Measurements from ENCODE around the gene ADCY9.

Gene ADCY9

DNA sequence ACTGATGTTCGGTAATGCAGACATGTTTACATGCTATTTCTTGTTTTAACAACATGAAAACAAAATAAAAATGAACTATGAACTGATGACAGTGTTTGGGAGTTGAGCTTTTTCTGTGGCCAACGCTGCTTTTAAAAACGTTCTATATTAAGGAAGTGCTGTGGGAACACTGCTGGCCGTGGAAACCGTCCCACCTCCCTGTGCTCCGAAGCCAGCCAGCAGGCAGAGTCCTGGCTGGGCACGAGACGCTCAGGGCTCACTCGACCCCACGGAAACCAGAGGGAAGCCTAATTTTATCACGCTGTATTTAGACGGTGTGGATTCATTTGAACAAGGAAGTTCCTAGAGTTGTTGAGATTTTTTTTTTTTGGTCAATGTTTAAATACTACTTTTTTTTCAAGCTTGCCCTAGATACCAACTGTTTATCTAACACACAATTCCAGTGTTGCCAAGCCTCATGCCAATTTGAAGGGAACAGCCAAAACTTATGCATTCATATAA lies 25.8 kb downstream of the ADCY9 start:
- H3K9me3 ChIP-seq (ENCODE audit: severe bottlenecking), result no peaks in the 10 kb centered on the region
- H3K27me3 ChIP-seq (ENCODE audit: insufficient read depth, poor library complexity, severe bottlenecking), result no peaks in the 10 kb centered on the region
- H3K4me1 ChIP-seq (ENCODE audit: insufficient read depth, poor library complexity, severe bottlenecking), result no peaks in the 10 kb centered on the region
- ATAC-seq (ENCODE audit: low read depth), result no peak
- H3K4me3 ChIP-seq (ENCODE audit: severe bottlenecking), result no peak overlapping the region
- H3K27ac ChIP-seq (ENCODE audit: poor library complexity, severe bottlenecking), result no peak overlapping the region
- no peaks in the 10 kb centered on the region; the same call in 1 of the 2 replicates for H3K36me3 ChIP-seq (ENCODE audit: low read depth)
- no peak for DNase-seq (ENCODE audit: low spot score)
- TF ChIP-seq, protein P1, sequence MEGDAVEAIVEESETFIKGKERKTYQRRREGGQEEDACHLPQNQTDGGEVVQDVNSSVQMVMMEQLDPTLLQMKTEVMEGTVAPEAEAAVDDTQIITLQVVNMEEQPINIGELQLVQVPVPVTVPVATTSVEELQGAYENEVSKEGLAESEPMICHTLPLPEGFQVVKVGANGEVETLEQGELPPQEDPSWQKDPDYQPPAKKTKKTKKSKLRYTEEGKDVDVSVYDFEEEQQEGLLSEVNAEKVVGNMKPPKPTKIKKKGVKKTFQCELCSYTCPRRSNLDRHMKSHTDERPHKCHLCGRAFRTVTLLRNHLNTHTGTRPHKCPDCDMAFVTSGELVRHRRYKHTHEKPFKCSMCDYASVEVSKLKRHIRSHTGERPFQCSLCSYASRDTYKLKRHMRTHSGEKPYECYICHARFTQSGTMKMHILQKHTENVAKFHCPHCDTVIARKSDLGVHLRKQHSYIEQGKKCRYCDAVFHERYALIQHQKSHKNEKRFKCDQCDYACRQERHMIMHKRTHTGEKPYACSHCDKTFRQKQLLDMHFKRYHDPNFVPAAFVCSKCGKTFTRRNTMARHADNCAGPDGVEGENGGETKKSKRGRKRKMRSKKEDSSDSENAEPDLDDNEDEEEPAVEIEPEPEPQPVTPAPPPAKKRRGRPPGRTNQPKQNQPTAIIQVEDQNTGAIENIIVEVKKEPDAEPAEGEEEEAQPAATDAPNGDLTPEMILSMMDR (IDR thresholded peaks at IDR 0.05; ENCODE audit: poor library complexity, severe bottlenecking), result no peak

DNA sequence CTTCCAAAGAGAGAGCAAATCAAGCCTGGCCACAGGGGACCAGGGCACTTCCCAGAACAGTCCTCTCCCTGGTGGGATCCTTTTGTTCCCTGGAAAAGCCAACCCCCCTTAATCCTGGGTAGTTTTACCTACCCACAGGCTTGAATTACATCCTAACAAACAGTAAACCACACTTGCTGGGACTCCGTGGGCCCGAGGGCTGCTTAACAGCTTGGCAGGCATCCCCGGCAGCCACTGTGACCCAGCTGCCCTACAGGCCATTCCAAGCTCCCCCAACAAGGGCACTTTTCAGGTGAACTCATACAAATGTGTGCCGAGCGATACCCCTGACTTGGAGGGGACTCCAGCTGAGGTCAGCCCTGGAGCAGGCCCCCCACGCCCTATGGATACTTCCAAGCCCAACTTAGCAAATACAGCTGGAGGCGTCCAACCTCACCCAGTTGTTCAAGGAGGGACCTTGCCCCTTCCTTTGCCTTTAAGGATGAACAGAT lies 26.4 kb downstream of the ADCY9 start:
- H3K27me3 ChIP-seq (ENCODE audit: insufficient read depth, poor library complexity, severe bottlenecking), result no peaks in the 10 kb centered on the region
- H3K27ac ChIP-seq (ENCODE audit: poor library complexity, severe bottlenecking), result no peak overlapping the region
- DNase-seq (ENCODE audit: low spot score) (no peak), ATAC-seq (ENCODE audit: low read depth) (no peak)
- H3K9me3 ChIP-seq (ENCODE audit: severe bottlenecking), result no peaks in the 10 kb centered on the region
- H3K4me1 ChIP-seq (ENCODE audit: insufficient read depth, poor library complexity, severe bottlenecking), result no peaks in the 10 kb centered on the region
- TF ChIP-seq, protein P1 (IDR thresholded peaks at IDR 0.05; ENCODE audit: poor library complexity, severe bottlenecking), result no peak
- H3K4me3 ChIP-seq (ENCODE audit: severe bottlenecking), result no peak overlapping the region
- H3K36me3 ChIP-seq (ENCODE audit: low read depth), result no peaks in the 10 kb centered on the region; the same call in 1 of the 2 replicates

DNA sequence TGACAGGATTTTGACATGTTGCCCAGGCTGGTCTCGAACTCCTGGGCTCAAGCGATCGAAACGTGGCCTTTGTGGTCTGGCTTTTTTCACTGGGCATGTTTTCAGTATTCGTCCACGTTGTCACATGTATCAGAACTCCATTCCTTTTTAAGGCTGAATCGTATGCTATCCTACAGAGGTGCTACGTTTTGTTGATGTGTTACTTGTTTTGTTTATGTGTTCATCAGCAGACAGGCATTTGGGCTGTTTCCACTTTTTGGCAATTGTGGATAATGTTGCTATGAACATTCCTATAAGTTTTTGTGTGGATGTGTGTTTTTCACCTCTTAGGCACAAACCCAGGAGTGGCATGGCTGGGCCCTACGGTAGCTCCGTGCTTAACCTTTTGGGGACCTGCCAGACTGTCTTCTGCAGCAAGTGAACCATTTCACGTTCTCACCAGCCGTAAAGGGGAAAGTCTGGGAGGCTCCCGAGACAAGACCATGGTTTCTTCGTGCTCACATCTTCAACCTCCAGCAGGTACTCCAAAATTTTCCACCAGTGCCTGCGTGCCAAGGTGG lies 26.9 kb downstream of the ADCY9 start:
- no peak overlapping the region for H3K27ac ChIP-seq (ENCODE audit: poor library complexity, severe bottlenecking)
- no peak for DNase-seq (ENCODE audit: low spot score)
- no peaks in the 10 kb centered on the region for H3K27me3 ChIP-seq (ENCODE audit: insufficient read depth, poor library complexity, severe bottlenecking)
- no peak overlapping the region for H3K4me3 ChIP-seq (ENCODE audit: severe bottlenecking)
- no peaks in the 10 kb centered on the region; the same call in 1 of the 2 replicates for H3K36me3 ChIP-seq (ENCODE audit: low read depth)
- ATAC-seq (ENCODE audit: low read depth), result no peak
- TF ChIP-seq, protein P1 (IDR thresholded peaks at IDR 0.05; ENCODE audit: poor library complexity, severe bottlenecking), result no peak
- no peaks in the 10 kb centered on the region for H3K4me1 ChIP-seq (ENCODE audit: insufficient read depth, poor library complexity, severe bottlenecking)
- H3K9me3 ChIP-seq (ENCODE audit: severe bottlenecking), result no peaks in the 10 kb centered on the region

DNA sequence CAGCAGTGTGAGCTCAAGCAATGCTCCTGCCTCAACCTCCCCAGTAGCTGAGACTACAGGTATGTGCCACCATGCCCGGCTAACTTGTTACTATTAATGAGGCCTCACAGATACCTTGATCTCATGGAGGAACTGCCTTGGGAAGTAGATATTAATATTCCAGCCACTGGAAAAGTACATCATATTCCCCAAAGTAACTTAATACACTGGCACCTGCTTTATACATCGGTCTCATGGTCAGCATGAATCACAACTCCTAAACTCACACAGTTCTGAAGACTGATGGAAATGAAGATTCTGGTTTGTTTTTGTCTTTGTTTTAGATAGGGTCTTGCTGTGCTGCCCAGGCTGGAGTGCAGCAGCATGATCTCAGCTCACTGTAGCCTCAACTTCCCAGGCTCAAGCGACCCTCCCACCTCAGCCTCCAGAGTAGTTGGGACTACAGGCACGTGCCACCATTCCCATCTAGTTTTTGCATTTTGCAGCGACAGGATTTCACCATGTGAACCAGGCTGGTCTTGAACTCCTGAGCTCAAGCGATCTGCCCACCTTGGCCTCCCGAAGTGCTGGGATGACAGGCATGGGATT lies 28.2 kb downstream of the ADCY9 start:
- no peak overlapping the region for H3K27ac ChIP-seq (ENCODE audit: poor library complexity, severe bottlenecking)
- H3K4me1 ChIP-seq (ENCODE audit: insufficient read depth, poor library complexity, severe bottlenecking), result no peaks in the 10 kb centered on the region
- no peaks in the 10 kb centered on the region; the same call in 1 of the 2 replicates for H3K36me3 ChIP-seq (ENCODE audit: low read depth)
- H3K9me3 ChIP-seq (ENCODE audit: severe bottlenecking), result no peaks in the 10 kb centered on the region
- H3K27me3 ChIP-seq (ENCODE audit: insufficient read depth, poor library complexity, severe bottlenecking), result no peaks in the 10 kb centered on the region
- H3K4me3 ChIP-seq (ENCODE audit: severe bottlenecking), result no peak overlapping the region
- DNase-seq (ENCODE audit: low spot score) (no peak), ATAC-seq (ENCODE audit: low read depth) (no peak)
- TF ChIP-seq, protein P1 (IDR thresholded peaks at IDR 0.05; ENCODE audit: poor library complexity, severe bottlenecking), result no peak
